Measurements from ENCODE around the gene CFAP251. TPM values are rescaled to one million over a fixed set of nuclear protein-coding genes. Genes with fewer than 3 reads are reported as not detected.

CFAP251 gene
- total RNA-seq, 1 donor from 2014 or later: 0.65 TPM

Other genes with a start within 250 kb of the CFAP251 start
- 0.11 TPM for gene MORN3, start 248.9 kb upstream of the CFAP251 start, total RNA-seq
- gene TMEM120B, start 205.8 kb upstream of the CFAP251 start, total RNA-seq: 9.1 TPM
- gene RHOF, start 124.9 kb upstream of the CFAP251 start, total RNA-seq: 41.8 TPM
- 8.6 TPM for gene SETD1B, start 114.6 kb upstream of the CFAP251 start, total RNA-seq
- 2.7 TPM for gene HPD, start 59.7 kb upstream of the CFAP251 start, total RNA-seq
- gene PSMD9, start 29.8 kb upstream of the CFAP251 start, total RNA-seq: 34.9 TPM
- 15.1 TPM for gene BCL7A, start 103.3 kb downstream of the CFAP251 start, total RNA-seq
- gene MLXIP, start 160.2 kb downstream of the CFAP251 start, total RNA-seq: 22.6 TPM

All from Right ventricle myocardium superior (tissue), 1 donor.